DMS153 treated with DMSO at 0.1 percent for 48 hours (cell line): ENCODE measurements around the gene KASH5.

ENCODE experiments used
- DNase-seq: peaks from one replicate; lab custom pipeline; 2025; ENCODE audit not compliant: unreplicated experiment; lab: John Stamatoyannopoulos, UW

KASH5 gene

DNA sequence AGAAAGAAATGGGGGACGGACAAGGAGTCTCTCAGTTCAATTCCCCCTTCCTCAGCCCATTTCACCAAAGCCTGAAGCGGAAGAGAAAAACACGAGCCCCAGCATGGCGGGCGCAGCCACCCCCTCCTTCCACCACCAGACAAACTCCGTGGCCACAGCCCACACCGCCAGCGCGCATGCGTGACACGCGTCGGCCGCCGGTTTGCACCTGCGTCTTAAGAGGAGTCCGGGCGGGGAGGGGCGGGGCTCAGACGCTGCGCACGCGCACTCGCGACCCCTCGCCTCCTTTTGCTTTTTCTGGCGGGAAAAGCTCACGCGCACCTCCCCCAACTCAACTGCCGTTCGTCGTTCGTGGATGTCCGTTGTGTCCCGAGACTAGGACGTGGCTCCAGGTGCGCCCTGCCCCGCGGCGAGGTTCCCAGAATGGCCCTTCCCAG is at the start of gene KASH5:
Gene KASH5, plus strand, starts transcription at position 314 of the 437 bp plus-strand sequence. CDS start 2,635 bp downstream, outside the sequence.
- no peak for DNase-seq

GRCh38 chr19:49338691-49339300 is 49.3 kb upstream of the KASH5 start:
- peak; percentile 84 for DNase-seq

DNA sequence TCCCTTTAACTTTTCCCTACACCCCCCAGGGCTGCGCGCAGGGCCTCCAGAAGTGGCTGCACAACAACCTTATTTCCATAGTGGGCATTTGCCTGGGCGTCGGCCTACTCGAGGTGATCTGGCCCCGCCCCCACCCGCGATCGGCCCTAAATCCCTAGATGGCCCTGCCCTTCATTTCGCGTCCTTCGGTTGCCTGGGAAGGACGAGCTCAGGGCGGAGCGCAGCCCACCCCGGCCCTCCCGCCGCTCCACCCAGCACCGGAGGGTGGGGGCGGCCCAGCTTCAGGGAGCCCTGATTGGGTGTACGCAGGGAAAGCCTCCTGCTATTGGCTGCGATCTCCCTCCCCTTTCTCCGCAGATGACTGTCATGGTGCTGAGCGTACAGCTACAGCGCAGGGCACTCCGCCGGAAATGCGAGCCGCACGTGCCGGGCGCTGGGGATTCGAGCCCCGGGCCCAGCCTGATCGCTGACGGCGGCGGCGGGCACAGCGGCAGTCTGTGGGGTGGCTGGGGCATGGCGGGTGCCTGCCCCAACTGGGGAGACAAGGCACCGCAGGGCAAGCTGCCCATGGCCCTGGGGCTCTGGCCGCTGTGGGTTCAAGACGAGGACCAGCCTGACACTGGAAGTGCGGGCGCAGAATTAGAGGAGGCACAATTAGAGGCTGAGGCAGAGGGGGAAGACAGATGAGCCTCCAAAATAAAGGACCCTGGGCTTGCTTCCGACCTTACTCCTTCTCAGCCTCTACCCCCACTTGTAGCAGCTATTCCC is 48.6 kb upstream of the KASH5 start:
- peak; percentile 94 for DNase-seq

- DNase-seq = peak; percentile 87
Measured at GRCh38 chr19:49340069-49340864, 47.8 kb upstream of the KASH5 start.

DNA sequence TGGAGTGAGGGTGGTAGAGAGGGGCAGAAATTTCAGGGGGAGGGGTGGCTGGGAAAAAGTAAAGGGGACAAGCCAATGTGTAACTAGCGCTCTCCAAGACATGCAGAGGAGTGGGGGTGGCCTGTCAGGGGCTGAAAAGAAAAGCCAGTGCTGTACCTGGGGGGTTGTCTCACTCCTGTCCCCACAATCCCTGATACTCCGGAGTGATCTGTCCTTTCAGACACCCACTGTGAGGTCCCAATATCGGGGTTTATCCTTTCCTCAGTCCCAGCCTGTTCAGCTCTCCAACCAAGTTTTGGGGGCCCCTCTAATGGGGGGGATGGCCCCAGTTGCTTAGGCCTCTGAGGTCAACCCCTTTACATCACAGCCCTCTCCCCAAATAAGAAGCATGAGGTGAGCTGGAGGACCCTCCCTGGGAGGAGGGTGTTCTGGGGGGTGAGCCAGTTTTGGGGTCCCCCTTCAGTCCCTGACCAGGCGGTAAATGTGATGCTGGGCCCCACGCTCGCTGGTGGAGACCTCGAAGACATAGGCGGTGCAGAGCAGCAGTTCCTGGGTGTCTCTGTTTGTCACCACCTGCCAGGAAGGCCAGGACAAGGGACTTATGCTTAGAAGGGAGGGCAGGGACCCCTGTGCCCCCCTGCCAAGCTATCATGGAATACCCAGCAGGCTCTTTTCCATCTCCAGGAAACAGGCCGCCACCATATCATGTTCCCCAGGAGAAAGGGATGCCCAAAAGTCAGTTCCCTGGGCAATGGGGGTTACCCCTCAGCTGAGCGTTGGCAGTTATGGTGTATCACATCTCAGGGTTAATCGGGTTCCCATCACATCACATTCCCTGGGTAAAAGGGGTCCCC is 47.0 kb upstream of the KASH5 start:
- no peak for DNase-seq

DNA sequence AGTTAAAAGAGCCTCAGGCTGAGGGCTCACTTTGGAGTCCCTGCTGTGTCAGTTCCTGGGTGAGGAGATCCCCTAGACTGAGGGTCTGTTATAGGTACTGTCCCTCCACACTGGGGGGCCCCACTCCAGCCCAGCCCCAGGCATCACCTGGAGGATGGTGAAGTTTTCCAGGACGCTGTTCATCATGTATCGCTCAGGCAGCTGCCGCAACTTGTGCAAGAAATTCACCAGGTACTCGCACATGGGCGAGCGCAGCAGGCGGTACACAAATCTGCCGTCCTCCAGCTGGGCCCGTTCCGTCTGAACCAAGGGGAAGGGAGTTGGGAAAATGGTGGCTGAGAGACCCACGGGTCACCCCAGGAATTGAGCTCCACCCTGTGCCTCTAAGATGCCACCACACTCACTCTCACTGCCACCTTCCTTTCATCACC is 45.7 kb upstream of the KASH5 start:
- DNase-seq = no peak

- DNase-seq = no peak
Measured at GRCh38 chr19:49343123-49343522, 44.9 kb upstream of the KASH5 start.

GRCh38 chr19:49344505-49345423 is 43.3 kb upstream of the KASH5 start:
- no peak for DNase-seq

- no peak for DNase-seq
Measured at GRCh38 chr19:49347191-49347590, 40.9 kb upstream of the KASH5 start.

DNA sequence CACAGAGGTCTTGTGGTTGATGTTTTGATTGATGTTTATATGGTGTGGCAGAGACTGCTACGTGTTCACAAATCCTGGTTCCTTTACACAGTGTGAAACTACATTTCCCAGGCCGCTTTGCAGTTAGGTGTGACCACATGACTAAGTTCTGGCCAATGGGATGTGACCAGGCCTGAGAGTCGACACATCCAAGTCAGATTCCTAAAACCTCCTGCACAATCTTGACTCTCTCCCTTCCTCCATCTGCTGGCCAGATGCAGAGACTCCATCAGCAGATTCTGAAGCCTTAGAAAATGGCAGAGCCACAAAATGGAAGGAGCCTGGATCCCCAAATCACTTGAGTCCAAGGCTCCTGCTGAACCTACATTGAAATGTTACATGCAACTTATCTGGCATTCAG is 40.2 kb upstream of the KASH5 start:
- DNase-seq = no peak

- DNase-seq = no peak
Measured at GRCh38 chr19:49348305-49349189, 39.5 kb upstream of the KASH5 start.

DNA sequence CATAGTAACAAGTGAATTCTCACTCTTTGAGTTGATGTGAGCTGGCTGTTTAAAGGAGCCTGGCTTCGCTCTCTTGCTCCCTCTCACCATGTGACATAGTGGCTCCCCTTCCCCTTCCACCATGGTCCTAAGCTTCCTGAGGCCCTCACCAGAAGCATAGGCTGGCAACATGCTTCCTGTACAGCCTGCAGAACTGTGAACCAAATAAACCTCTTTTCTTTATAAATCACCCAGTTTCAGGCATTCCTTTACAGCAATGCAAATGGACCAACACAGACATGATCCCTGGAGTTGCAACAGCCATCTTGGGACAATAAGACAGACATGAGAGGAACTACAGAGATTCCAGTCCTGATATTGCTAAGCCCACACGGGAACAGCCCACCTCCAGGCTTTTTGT is 38.5 kb upstream of the KASH5 start:
- DNase-seq = no peak

DNA sequence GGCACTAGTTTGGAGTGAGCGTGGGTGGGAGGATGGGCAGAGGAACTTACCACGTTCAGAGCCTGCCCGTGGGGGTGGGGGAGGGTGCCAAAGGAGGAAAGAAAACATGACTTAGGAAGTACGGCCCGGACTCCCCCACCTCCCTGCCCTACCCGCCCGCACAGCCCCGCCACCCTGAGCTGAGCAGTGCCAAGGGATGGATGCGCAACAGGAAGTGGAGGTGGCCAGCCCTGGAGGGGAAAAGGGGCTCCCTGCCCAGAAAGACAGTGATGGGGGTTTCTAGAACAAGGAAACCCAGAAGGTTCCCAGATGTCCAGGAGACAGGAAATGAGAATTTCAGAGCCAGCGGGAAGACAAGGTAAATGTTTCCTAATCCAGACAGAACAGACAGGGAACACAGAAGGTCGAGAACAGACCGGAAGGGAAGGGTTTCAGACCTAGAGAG is 32.1 kb upstream of the KASH5 start:
- DNase-seq = no peak

DNA sequence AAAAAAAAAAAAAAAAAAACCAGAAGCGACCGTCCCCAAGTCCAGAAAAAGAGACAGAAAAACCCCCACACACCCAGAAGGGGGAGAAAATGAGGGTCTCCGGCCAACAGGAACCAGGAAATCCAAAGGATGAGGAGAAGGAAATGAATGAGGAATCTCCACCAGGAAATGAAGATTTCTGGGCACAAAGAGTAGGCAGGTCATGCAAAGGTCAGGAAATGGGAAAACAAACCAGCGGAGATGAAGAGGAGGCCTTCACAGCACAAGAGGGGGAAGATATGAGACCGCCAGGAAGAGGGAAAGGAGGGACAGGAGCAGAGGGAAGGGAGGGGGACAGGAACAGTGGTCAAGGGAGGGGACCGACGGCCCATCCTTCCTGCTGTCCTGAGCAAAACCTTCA is 31.7 kb upstream of the KASH5 start:
- no peak for DNase-seq

DNA sequence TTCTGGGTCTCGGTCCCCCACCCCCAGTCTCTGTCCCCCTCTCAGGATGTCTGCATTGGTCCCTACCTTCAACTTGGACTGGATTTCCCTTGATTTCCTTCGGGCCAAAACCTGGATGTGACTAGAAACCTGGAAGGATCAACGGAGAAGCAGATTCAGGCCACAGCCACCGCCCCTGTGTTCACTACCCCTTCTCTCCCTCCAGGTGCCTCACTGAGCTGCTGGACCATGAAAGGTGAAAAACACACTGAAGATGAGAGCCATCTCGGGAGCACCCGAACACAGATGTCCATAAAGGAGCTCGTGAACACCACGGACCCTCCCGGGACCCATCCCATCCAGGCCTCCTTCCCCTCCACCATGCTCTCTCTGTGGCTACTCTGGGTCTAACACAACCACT is 30.9 kb upstream of the KASH5 start:
- DNase-seq = no peak

DNA sequence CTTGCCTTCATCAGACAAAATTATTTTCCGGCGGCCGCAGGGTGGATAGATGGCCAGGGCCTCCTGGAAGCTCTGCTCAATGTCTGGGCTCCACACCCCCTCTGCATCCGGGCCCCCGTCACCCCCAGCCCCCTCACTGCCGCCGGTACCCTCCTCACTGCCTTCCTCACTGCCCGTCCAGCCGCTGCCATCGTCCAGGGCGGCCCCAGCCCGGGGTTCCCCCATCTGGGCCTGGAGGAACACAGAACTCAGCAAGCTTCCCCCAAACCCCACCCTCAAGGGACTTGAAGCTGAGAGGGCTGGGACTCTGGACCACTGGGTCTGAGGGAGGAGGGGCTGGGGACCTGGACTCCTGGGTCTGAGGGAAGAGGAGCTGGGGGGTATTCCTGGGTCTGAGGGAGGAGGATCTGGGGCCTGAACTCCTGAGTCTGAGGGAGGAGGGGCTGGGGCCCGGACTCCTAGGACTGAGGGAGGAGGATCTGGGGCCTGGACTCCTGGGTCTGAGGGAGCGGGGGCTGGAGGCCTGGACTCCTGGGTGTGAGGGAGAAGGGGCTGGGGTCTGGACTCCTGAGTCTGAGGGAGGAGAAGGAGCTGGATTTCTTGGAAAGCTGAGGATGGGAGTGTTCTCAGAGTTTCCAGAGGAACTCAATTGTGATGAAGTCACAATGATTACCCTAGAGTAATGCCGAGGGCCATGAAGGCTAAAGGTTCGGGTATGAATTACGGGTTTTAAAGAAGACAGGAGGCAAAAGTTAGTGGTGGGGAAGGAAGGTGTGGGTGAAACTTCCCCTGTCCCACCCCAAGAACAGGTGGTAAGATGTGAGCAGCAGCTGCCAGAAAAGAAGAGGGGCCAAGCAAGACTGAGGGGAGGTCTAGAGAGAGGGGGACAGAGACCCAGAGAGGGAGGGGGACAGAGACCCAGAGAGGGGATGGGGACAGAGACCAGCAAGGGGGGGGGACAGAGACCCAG is 27.9 kb upstream of the KASH5 start:
- no peak for DNase-seq

GRCh38 chr19:49361438-49362047 is 26.5 kb upstream of the KASH5 start:
- no peak for DNase-seq
